Measurements from ENCODE around the gene MTHFD1L.

MTHFD1L gene

GRCh38 chr6:150899231-150899630, 33.7 kb downstream of the MTHFD1L start:
- DNase-seq, result no peak

- no peak for DNase-seq
These were observed 34.5 kb downstream of the MTHFD1L start for GRCh38 chr6:150900049-150900448.

- no peak for DNase-seq
These were observed 36.8 kb downstream of the MTHFD1L start for GRCh38 chr6:150902142-150902776.

DNA sequence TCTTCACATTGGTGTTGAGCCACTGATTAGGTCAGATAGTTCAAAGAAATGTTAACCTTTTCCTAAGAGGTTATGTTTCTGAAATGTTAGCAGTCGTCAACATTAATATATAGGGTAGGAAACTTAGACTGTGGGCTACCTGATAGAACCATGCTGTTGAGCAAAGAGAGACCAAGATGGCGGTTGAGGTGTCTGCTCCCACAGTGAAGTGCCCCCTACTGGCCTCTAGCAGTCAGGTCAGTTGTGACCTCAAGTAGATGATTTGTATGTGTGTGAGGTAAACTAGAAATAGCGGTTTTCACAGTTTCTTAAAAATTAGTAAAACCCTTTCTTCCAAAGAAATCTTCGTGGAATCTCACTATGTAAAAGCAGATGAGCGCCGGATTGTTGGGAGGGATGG, 40.3 kb downstream of the MTHFD1L start:
- DNase-seq, result no peak

GRCh38 chr6:150906641-150907326, 41.3 kb downstream of the MTHFD1L start:
- no peak for DNase-seq

DNA sequence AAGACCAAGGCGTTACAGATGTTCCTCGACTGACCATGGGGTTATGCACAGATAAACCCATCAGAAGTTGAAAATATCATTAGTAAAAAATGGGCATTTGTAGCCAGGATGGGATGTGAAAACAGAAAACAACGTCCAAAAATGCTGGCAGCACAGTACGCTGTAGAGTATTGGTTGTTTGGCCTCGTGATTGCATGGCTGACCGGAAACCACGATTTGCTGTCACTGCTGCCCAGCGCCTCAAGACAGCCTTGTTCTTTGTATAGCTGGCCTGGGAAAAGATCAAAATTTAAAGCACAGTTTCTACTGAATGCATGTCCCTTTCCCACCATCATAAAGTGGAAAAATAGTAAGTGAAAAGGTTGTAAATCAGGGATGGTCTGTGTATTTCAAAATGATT, 41.9 kb downstream of the MTHFD1L start:
- no peak for DNase-seq

GRCh38 chr6:150908901-150909300, 43.4 kb downstream of the MTHFD1L start:
- DNase-seq, result no peak

GRCh38 chr6:150910561-150910960, 45.1 kb downstream of the MTHFD1L start:
- no peak for DNase-seq

- no peak for DNase-seq
These were observed 48.9 kb downstream of the MTHFD1L start for GRCh38 chr6:150914372-150914771.

DNA sequence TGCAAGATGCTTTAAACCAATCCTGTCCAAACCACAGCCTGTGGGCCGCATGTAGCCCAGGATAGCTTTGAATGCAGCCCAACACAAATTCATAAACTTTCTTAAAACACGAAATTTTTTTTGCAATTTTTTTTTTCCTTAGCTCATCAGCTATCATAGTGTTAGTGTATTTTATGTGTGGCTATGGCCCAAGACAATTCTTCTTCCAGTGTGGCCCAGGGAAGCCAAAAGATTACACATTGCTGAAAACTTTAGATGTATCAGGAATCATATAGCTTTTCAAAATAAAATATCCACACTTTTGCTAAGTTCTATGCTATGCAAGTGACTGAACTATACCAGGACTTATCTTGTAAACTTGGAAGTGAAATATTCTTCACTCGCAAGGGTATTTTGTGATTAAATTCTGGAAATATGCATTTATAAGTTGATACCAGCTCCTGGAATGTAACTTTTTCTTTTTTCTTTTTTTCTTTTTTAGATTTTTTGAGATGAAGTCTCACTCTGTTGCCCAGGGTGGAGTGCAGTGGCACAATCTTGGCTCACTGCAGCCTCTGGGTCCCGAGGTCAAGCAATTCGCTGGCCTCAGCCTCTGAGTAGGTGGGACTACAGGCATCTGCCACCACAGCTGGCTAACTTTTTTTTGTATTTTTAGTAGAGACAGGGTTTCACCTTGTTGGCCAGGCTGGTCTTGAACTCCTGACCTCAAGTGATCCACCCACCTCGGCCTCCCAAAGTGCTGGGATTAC, 49.8 kb downstream of the MTHFD1L start:
- no peak for DNase-seq

DNA sequence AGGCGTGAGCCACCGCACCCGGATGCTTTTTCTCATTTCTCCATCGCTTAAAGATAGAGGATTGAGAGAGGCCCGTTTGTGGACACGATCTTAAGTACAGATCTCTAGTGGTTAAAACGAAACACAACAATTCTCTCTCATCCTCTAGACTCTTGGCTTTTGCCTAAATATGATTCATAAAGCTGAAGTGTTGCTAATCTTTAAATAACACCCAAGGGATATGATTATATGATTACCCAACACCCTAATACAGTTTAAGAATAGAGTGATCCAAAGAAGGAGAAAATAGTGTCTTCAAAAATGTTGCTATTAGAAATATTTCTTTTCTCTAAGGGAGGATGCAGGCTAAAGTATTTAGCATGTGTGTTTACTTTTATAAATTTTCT, 50.4 kb downstream of the MTHFD1L start:
- no peak for DNase-seq

DNA sequence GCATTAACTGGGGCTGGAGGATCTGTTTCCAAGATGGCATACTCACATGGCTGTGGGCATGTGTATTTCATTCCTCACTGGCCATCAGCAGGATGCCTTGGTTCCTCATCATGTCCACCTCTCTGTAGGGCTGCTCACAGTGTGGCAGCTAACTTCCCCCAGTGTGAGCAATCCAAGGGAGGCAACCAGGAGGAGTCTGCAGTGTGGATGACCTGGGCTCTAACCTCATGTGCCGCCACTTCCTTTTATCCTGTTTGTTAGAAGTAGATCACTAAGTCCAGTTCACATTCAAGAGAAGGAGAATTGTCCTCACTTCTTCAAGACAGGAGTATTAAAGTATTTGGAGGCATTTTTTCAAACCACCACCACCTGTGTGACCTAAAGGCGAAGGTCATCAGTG, 54.4 kb downstream of the MTHFD1L start:
- no peak for DNase-seq

DNA sequence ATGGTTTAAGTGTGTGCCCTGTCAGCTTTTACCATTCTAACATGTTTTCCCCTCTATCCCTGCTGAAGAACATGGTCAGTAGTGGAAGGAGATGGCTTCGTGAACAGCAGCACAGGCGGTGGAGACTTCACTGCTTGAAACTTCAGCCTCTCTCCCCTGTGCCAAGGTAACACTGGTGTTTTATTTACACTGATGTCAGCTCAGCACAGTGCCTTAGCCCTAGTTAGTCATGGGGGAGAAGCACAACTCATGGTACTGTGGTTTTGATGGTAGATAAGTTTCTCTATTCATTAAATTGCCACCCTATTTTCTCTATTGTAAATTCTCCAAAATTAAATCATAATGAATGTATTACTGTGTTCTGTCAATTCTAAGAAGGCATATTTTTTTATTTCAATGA, 56.6 kb downstream of the MTHFD1L start:
- no peak for DNase-seq

- DNase-seq, result no peak
These were observed 59.5 kb downstream of the MTHFD1L start for GRCh38 chr6:150924808-150925589.

DNA sequence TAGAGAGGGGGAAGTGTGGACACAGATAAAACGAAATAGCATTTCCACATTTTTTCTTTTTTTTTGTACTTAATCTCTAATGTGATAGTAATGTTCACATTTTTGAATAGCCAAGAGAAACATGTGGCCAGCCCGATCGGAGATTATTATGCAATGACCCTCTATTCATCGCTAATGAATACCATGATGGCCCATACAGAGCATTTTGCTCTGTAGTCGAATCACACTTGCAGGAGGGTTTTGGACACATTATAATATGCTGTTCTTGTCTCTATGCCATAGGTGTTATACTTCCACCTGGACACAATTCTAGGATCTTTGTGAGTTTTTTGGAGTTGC, 60.1 kb downstream of the MTHFD1L start:
- no peak for DNase-seq

DNA sequence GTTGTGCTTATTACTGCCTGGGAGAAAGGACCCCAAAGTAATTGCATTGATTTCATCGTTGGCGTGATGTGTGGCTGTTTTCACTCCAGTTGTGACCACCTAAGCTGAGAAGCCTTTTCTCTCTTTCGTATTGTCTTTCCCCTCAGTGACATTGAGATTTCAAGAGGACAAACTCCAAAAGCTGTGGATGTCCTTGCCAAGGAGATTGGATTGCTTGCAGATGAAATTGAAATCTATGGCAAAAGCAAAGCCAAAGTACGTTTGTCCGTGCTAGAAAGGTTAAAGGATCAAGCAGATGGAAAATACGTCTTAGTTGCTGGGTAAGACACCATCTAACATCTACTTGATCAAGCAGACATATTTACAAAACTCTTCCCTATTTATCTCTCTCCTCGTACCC, 60.5 kb downstream of the MTHFD1L start:
- no peak for DNase-seq

GRCh38 chr6:150928882-150929281, 63.4 kb downstream of the MTHFD1L start:
- DNase-seq, result no peak

DNA sequence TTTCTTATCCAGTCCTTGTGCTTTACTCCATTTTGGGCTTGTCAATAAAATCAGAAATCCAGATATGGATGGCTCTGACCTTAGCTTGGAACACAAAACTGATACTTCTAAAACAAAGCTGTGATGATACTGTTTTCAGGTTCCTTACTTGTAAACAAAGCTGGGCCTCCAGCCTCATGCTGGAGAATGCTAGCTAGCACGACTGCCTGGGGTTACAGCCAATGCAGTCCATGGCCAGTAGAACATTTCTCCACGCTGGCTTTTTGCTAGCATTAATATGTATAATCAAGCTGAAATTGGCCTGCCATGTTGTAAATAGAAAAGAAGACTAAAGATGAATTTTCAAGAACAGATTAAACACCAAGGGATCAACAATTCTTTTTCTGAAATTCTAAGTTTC, 63.9 kb downstream of the MTHFD1L start:
- no peak for DNase-seq

GRCh38 chr6:150930841-150931240, 65.3 kb downstream of the MTHFD1L start:
- DNase-seq, result no peak

GRCh38 chr6:150931405-150931804, 65.9 kb downstream of the MTHFD1L start:
- no peak for DNase-seq

GRCh38 chr6:150932996-150933395, 67.5 kb downstream of the MTHFD1L start:
- DNase-seq, result no peak

GRCh38 chr6:150934380-150934779, 68.9 kb downstream of the MTHFD1L start:
- DNase-seq, result no peak

- no peak for DNase-seq
These were observed 70.6 kb downstream of the MTHFD1L start for GRCh38 chr6:150936021-150936555.

All from activated gamma-delta T cell (primary cell).